HG03571 (cell line): ENCODE data around the gene HDHD5.

Source experiments
- ATAC-seq: cut with Tn5 transposase; IDR thresholded peaks from one replicate; pipeline ENCODE4 v1.9.1; 2021; ENCODE audit not compliant: unreplicated experiment

The HDHD5 gene

DNA sequence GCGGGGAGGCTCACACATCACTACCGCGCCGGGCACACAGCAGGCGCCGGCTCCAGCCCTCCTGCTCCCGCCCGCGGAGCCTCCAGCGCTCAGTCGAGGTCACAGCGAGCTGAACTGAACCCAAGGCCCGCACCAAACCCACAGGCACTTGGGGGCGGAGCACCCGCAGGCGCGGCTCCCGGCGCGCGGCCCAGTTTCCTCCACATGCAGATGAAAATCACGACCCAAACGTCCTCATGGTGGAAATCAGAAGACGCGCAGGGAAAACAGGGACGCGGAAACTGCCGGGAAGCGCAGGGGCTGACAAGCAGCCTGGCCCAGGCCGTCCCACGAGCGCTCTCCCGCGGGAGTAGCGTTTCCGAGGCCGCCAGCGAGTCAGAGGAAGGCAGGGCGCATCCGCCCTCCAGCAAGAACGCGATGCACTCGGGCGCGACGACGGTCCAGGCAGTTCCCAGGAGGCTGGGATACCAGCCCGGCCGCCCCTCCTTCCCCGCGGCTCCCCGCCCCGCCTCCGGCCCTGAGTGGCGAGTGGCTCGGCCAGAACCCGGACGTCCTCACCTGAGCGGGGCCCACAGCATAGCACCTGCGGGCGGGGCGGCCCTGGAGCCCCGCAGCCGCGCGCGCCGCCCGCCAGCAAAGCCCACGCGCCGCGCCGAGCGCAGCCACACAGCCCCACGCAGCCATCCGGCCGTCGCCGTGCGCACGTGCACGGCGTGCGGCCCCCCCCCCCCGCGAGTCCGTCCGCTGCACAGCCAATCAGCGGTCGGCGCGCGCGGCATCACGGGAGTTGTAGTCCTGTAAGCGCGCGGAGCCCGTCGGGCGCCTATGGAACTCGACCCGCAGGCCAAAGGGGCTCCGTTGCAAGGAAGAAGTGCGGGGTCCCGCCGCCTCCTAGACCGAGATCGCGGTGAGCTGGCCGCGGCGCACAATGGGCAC is at the start of gene HDHD5:
TSS of gene HDHD5 (minus strand) at position 710 of the 936 bp plus-strand sequence. CDS start at position 684, 26 bp downstream.
- ATAC-seq, result peak; percentile 69

DNA sequence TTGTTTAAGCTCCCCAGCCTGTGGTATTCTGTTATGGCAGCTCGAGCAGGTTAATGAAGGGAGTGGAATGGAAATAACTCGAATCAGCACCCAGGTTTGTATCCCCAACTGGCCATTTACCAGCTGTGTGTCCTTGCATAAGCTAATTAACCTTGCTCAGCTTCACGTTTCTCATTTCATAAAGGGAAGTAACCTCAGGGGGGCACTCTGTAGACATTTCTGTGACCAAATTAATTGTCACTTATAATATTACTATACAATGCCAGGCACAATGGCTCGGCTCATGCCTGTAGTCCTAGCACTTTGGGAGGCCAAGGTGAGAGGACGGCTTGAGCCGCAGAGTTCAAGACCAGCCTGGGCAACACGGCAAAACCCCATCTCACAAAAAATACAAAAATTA is 46.4 kb upstream of the HDHD5 start:
- no peak for ATAC-seq

DNA sequence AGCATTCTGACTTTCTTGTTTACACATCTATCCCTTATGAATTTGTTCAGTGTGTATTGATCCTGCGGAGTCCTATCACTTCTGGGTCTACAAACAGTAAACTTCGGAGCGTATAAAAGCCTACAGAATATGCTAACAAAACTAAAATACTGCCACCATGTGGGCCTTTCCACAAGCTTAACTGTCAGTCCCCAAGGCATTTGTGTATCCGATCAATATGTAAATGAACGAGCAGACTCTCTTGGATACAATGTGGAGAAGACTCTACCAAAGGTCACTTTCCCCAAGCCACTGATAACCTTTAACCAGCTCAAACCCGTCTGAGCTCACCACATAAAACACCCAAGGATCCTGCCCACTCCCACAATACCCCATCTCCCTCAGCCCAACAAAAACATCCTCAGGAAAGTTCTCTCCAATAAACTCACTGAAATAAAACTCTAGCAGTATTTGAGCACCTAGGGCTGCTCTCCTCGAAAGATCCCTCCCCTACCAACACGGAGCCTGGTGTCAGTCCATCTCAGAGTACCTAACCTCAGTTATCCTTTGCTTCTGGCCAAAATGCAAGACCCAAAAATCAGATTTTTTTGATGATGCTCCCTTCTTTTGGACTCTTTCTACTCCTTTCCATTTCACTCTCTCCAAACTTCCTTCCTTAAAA is 42.3 kb upstream of the HDHD5 start:
- no peak for ATAC-seq

DNA sequence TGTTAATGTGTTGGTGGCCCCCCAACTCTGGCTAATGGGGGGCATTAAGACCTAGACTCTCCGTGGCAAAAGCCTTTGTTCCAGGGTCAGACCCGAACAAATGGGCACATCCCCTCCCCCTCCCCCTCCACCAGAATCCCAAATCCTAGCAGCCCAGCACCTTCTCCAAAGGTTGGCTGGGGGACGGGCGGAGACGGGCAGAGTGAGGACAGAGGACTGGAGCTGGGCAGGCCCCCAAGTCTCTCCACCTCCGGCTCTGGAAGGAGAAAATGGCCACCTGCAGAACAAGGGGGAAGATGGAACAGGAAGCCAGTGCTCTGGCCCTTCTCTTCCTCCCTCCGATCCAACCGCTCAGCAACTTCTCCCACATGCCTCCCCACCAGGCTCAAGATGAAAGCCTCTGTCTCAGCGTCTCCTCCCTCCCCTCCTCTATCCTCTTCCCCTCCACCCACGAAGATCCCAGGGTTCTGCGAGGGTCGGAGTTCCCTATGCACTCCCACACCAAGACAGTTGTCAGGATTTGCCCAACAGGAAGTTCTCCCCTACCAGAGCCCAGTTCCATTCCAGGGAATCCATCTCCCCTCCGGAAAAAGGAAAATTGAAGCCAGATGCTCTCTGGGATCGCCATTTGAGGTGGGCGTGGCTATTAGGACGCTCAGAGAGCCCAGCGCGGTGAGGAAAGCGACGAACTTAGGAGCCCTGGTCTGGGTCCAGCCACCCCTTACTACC is 40.1 kb upstream of the HDHD5 start:
- ATAC-seq, result no peak

DNA sequence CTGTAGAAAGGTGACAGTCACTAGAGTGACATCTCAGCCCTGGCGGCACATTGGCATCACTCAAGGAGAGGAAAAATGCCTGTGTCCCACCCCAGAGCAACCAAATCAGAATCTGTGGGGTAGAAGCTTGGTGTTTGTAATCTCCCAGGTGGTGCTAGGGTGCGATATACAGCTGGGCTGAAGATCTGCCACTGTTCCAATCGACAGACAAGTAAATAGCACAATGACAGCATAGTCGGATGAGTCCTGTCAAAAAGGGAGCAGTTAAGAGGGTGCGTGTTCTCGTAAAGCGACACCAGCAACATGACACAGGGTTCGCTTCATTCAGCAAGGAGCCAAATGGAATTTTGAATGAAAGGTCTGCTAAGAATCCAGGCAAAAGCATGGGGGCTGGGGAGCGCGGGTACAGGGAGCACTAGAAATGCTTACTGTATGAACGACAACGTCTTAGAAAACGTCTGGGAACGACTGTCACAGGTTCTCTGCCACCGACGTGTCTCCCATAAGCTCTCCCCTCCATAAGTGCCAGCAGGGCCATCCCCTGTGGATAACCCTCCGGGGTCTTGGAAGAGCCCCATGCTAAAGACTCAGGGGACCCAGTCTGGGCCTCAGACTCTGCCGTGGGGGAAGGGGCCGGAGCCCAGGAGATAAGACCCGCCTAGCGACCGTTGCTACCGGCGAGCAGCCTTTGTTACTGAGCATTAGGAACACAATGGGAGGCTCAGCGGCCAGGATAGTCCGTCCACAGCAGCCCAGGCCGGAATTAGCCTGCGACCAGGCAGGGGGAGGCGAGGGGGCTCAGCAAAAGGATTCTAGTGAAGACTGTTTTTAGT is 39.3 kb upstream of the HDHD5 start:
- ATAC-seq, result no peak

DNA sequence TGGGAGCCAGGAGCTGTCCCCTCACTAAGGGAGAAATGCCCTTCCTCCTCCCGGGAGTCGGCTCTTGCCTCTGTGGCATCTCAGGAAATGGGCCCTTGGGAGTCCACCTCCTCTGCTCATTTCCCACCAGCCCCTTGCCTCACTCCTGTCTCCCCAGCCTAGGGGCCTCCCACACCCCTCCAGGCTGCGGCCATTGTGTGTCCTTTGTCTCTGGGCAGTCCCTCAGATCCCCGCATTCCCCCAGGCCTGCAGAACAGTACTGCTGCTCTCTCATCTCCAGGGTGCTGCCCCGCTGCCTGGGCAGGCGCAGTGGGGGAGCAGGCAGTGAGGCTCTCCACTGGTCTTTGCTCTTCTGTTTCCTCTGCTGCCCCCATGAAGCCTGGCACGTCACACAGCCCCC is 35.1 kb upstream of the HDHD5 start:
- ATAC-seq, result no peak

DNA sequence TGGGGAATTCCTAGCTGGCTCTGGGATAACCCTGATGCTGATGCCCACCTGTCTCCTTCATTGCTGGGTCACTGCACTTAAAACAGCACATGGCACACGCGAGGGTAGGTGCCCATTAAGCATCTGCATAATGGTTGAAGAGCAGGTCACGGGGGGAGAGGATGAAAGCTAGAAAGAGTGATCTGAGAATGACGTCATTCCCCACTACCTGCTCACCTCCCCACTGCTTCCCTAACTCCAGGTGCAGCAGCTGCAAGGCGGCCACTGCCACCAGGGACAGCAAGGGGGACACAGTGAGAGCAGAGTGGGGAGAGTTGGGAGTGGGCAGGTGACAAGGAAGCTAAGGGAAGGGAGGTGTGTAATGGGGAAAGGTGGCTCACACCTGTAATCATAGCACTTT is 33.1 kb upstream of the HDHD5 start:
- no peak for ATAC-seq

DNA sequence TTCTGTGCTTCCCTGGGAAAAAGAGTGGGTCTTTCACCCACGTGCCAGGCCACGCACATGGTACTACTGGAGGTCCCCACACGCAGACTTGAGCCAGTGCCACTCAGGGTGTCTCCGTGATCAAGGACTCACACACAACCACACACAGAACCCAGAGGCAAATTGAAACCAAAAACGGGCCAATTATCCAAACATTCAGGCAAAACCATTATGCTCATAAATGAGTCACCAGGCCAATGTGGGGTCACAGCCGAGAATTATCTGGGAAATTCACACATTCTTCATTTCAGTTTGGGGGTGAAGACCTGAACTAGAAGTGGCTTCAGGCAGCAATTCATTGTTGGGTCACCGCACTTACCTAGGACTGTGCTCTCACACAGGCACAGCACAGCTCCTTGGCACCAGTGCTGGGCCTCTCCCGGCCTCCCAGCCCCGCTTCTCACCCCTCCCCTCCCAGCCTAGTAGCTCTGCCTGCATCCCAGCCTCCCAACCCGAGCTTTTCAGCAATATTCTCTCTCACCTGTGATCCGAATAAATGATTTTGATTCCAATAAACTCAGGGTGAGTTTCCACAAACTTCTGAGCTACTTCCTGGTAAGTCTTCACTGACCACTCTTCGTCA is 32.2 kb upstream of the HDHD5 start:
- ATAC-seq, result no peak

DNA sequence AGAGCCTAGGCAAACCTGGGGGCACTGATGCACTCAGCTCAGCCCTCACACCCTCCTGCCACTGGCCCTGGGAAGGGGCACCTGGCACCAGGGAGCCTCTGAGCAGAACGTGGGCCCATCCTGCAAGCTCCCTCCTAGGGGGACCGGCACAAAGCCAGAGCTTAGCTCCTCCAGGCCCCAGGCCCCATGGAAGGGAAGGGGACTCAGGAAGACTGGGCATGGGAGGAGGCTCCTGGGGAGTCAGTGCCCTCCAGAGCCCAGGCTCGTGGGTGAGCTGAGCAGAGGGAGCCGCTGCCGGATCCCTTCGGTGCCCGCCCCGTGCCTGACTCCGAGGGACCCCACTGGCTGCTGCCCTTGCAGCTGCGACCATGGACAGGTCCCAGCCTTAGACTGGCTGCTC is 31.6 kb upstream of the HDHD5 start:
- no peak for ATAC-seq

DNA sequence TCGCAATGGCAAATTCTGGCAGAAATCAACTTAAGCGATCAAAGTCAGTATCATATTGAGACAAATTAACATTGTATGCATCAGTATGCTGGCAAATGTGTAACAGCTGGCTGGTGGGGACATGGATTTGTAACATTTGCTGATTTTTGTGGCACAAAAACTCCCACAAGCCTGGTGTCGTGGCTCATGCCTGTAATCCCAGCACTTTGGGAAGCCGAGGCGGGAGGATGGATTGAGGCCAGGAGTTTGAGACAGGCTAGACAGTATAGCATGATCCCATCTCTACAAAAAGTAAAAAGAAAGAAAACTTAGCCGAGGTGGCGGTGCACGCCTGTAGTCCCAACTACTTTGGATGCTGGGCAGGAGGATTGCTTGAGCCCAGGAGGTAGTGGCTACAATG is 17.6 kb upstream of the HDHD5 start:
- no peak for ATAC-seq

DNA sequence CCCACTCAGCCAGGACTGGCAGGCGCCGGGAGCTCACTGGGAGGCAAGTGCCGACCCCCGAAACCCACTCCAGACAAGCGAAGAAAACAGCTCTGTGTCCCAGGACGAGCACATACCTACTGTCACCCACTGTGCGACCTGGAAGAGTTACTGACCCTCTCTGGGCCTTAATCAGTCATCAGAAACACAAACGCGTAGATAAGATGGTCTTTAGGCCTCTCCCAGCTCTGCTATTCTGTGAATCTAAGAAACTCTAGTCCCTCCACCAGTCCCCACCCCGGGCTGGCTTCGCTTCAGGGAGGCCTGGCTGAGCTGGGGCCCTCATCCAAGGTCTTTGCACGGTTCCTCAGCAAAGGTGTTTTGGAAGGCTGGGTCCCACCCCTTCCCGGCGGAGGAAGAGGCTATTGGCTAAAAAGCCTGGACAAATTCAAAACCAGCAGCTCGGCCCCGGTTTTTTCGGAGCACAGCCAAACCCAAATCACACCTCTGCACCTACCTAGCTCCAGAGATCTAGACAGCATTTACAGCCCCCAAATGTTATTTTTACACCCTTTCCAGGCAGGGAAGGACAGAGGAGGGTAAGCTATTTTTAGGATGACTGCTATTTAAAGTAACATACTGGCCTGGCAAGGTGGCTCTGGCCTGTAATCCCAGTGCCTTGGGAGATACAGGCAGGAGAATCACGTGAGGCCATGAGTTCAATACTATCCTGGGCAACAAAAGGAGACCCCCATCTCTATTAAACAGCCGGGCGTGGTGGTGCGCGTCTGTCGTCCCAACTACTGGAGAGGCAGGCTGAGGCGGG is 13.2 kb upstream of the HDHD5 start:
- ATAC-seq, result no peak

DNA sequence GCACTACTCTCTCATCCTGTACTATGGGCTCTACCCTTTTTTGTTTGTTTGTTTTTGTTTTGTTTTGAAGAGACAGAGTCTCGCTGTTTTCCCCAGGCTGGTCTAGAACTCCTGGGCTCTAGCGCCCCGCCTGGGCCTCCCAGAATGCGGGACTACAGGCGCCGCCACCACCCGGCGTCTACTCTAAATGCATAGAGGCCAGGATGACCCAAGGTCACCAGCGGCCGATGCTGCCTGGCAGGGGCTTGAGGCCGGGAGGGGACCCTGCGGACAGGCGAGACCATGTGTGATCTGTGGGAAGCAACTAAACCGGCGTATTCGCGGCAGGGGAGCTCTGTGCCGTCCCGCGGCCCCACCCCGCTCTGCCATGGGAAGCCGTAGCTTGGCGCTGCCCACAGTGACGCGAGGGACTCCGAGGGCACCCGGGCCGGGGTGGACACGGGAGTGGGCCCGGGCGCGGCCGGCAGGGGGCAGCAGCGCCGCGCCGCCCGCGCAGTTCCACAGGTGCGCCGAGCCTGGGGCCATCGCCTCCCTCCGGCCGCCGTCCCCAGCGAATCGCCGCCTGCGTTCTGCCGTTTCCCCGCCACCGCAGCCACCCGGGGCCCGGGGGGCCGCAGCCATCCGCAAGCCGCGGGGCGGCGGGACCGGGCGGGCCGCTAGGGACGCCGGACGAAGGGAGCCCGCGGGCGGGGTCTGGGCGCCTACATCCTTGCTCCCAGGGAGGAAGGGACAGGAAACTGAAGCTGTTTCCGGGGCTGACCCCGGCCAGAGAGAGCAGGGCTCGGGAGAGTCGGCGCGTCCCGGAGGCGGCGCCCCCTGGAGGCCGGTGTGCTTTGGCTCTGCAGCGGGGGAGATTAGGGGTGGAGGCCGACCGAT is 12.3 kb upstream of the HDHD5 start:
- ATAC-seq, result peak; percentile 91

DNA sequence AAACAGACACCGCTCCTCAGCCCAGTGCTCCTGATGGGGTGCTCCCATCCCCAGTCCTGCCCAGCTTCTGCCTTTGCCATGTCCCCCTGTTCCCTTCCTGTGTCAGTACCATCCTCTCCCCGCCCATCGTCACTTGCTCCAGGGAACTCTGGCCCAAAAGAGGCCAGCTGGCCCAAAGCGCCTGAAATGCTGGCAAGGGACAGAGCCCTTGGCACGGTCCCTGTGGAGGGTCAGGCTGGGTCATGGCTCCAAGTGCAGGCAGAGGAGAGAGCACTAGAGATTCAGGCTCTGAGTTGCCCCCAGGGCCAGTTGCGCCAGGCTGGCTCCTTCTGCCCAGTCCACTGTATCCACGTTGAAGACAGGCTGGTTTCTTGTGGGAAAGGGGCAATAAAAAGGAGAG is 8.4 kb upstream of the HDHD5 start:
- ATAC-seq, result no peak

DNA sequence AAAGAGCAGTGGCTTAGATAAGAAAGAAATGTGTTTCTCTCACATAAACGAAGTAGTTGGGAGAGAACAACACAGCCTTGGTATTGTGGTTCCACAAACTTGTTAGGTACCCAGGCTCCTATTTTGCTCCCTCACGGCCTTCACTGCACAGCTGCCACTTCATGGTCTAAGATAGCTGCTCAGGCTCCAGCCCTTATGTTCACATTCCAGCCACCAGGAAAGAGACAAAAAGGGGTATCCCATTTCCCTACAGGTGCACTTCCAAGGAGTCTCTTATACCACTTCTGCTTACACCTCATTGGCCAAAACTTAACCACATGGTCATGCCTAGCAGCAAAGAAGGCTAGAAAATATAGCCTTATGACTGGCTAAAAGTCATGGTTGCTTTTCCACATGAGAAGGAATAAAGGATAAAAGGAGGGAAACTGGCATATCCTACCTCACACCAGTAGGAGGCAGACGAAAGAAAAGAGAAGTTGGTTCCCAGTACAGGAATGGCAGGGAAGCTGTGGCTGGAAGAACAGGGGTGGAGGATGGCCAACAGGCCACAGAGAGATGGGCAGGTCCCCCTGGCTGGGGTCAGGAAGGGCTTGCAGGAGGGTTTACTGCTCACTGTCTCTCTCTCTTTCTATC is 5.4 kb upstream of the HDHD5 start:
- ATAC-seq, result no peak

DNA sequence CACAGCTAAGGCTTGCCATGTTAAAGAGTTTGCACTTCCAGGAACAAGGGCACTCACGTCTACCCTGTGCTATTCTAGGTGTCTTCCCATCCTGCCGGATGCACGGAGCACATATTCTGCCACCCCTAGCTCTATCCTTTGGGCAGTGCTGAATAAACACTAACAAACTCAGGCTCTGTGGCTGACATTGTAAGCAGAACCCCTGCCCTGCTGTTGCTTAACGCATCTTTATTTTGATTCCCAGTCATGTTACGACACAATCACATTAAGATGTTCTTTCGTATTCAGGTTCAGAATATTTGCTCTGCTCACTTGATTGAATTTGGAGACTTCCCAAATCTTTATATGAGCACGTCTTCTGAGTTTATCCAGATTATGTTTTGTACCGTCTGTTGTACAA is 3.7 kb upstream of the HDHD5 start:
- no peak for ATAC-seq

DNA sequence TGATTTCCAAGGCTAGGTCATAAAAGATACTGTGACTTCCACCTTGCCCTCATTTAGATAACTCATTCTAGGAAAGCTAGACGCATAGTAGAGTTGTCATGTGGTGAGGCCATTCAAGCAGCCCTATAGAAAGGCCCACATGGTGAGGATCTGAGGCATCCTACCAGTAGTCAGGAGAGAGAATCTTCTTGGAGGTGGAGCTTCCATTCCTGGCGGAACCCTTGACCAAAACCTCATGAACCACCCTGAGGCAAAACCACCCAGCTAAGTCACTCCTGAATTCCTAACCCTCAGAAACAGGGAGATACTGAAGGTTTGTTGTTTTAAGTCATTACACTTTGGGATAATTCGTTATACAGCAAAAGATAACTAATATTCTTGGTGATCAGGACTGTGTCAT is 2.9 kb upstream of the HDHD5 start:
- no peak for ATAC-seq

DNA sequence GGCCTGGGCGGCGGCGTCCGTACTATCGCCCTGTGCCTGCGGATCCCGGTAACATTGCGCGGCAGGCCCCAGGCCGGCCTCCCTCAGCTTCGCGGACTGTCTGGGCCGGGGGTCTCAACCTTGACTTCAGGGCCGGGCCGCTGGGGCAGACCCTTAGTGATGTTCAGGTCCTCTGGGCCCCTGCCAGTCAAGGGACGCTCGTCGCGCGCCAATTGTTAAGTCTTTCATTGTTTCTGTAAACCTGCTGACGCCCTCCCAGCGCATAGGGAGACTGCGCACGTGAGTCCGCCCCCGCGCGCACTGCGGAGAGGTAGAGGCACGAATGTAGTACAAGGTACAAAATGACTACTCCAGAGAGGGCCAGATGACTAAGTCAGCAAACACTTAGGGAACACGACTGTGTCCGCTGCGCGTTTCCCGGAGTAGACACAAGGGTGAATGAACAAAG is 451 bp upstream of the HDHD5 start:
- peak; percentile 18 for ATAC-seq

DNA sequence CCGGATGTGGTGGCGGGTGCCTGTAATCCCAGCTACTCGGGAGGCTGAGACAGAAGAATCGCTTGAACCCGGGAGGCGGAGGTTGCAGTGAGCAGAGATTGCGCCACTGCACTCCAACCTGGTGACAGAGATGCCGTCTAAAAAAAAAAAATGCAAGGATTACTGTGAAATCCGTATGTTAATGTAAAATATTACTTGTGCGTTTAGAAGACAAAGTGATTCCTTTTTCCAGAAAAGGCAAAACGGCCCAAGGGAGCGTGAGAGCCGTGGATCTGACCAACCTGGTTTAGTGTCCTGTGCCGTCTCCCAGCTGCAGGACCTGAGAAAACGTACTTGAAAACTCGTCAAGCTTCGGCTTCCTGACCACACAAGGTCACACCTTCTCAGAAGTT is 905 bp downstream of the HDHD5 start:
- no peak for ATAC-seq
